Trophoblast cell (in vitro differentiated cells and primary cell): ENCODE measurements around the gene TBPL2.

Source experiments
- DNase-seq, 2 donors: peaks; one replicate each; pipeline ENCODE4 v3.0.0-alpha.2; 2016
- H2AFZ ChIP-seq: 2 replicates; pipeline ENCODE4 v1.6.1; 2013; ENCODE audit warnings: low read length, moderate library complexity, mild to moderate bottlenecking; ENCODE audit not compliant: insufficient read depth, poor library complexity
- H2AK5ac ChIP-seq: 2 replicates; pipeline ENCODE4 v1.6.1; 2013; ENCODE audit warnings: mild to moderate bottlenecking, low read length
- H2BK120ac ChIP-seq: 2 replicates; pipeline ENCODE4 v1.6.1; 2013; ENCODE audit warnings: low read length, mild to moderate bottlenecking, moderate library complexity; ENCODE audit not compliant: insufficient read depth, poor library complexity
- H2BK12ac ChIP-seq: 2 replicates; pipeline ENCODE4 v1.6.1; 2013; ENCODE audit warnings: mild to moderate bottlenecking, low read length, moderate library complexity
- H2BK5ac ChIP-seq: 2 replicates; pipeline ENCODE4 v1.6.1; 2013; ENCODE audit warnings: low read length, low read depth, moderate library complexity, mild to moderate bottlenecking; ENCODE audit not compliant: poor library complexity
- H3K14ac ChIP-seq: 2 replicates; pipeline ENCODE4 v1.6.1; 2013; ENCODE audit warnings: mild to moderate bottlenecking, low read length
- H3K18ac ChIP-seq: 2 replicates; pipeline ENCODE4 v1.6.1; 2013; ENCODE audit warnings: mild to moderate bottlenecking, low read length
- H3K23ac ChIP-seq: 2 replicates; pipeline ENCODE4 v1.6.1; 2013; ENCODE audit warnings: low read length
- H3K27ac ChIP-seq: 2 replicates; pipeline ENCODE4 v1.5.1; 2013; ENCODE audit warnings: low read depth, mild to moderate bottlenecking, inconsistent platforms, low read length, moderate library complexity
- H3K27me3 ChIP-seq: 2 replicates; pipeline ENCODE4 v1.6.1; 2013; ENCODE audit warnings: inconsistent platforms, mild to moderate bottlenecking, low read length, moderate library complexity; ENCODE audit not compliant: insufficient read depth
- H3K36me3 ChIP-seq, 2 experiments: 1 replicate in 1 of 2; 2 replicates in 1 of 2; pipeline ENCODE4 v1.6.1; 2013; ENCODE audit warnings: low read length in 2 of 2, mild to moderate bottlenecking in 2 of 2, moderate library complexity in 1 of 2; ENCODE audit not compliant: insufficient read depth in 2 of 2, control insufficient read depth in 1 of 2
- H3K4ac ChIP-seq: 2 replicates; pipeline ENCODE4 v1.6.1; 2013; ENCODE audit warnings: low read depth, mild to moderate bottlenecking, low read length, moderate library complexity
- H3K4me1 ChIP-seq, 2 experiments: 1 replicate in 1 of 2; 2 replicates in 1 of 2; pipeline ENCODE4 v1.6.1; 2013; ENCODE audit warnings: low read length in 2 of 2, mild to moderate bottlenecking in 2 of 2, moderate library complexity in 1 of 2; ENCODE audit not compliant: insufficient read depth in 2 of 2, control insufficient read depth in 1 of 2
- H3K4me2 ChIP-seq: 2 replicates; pipeline ENCODE4 v1.6.1; 2013; ENCODE audit warnings: inconsistent platforms, mild to moderate bottlenecking, low read length, moderate library complexity
- H3K4me3 ChIP-seq: 2 replicates; pipeline ENCODE4 v1.5.1; 2013; ENCODE audit warnings: mild to moderate bottlenecking, low read depth, low read length, inconsistent platforms
- H3K79me1 ChIP-seq: one replicate; pipeline ENCODE4 v1.6.1; 2013; ENCODE audit warnings: low read length
- H3K79me2 ChIP-seq: 2 replicates; pipeline ENCODE4 v1.6.1; 2013; ENCODE audit warnings: low read length, mild to moderate bottlenecking; ENCODE audit not compliant: control insufficient read depth, insufficient read depth, poor library complexity
- H3K9ac ChIP-seq: 2 replicates; pipeline ENCODE4 v1.6.1; 2013; ENCODE audit warnings: mild to moderate bottlenecking, low read length
- H3K9me3 ChIP-seq: 2 replicates; pipeline ENCODE4 v1.6.1; 2013; ENCODE audit warnings: low read depth, mild to moderate bottlenecking, control low read depth, inconsistent platforms, low read length; ENCODE audit not compliant: insufficient read depth
- H4K12ac ChIP-seq: 2 replicates; pipeline ENCODE4 v1.6.1; 2013; ENCODE audit warnings: low read depth, mild to moderate bottlenecking, low read length, moderate library complexity
- H4K8ac ChIP-seq: 2 replicates; pipeline ENCODE4 v1.6.1; 2013; ENCODE audit warnings: low read depth, mild to moderate bottlenecking, low read length, moderate library complexity
- H4K91ac ChIP-seq: one replicate; pipeline ENCODE4 v1.6.1; 2013; ENCODE audit warnings: low read depth, mild to moderate bottlenecking, low read length, moderate library complexity
- WGBS: extraction: QIAGEN DNeasy Blood & Tissue Kit; methylation state at CpG from one replicate; pipeline ENCODE4 v1.1.7; 2013; ENCODE audit warnings: missing lambda C conversion rate; ENCODE audit not compliant: insufficient read length, insufficient coverage; ENCODE audit errors: extremely low coverage; 5-methylcytosine and 5-hydroxymethylcytosine counted together

TBPL2 gene

GRCh38 chr14:55432628-55433027, 7.8 kb downstream of the TBPL2 start:
- H2BK120ac ChIP-seq: no peak overlapping the region
- no peak overlapping the region for H3K4ac ChIP-seq
- DNase-seq: peak; percentile 35 to 85
- H4K12ac ChIP-seq: no peak overlapping the region
- no peak overlapping the region for H3K4me2 ChIP-seq
- no peak overlapping the region for H3K27ac ChIP-seq
- H2AK5ac ChIP-seq: no peak overlapping the region
- no peak overlapping the region for H3K18ac ChIP-seq
- no peaks in the 10 kb centered on the region for H3K27me3 ChIP-seq
- H3K4me3 ChIP-seq: no peak overlapping the region
- H3K9ac ChIP-seq: no peak overlapping the region
- H3K36me3 ChIP-seq: no peaks in the 10 kb centered on the region
- H2BK12ac ChIP-seq: no peak overlapping the region
- H3K23ac ChIP-seq: no peak overlapping the region
- H3K79me2 ChIP-seq: no peaks in the 10 kb centered on the region
- H3K9me3 ChIP-seq: no peaks in the 10 kb centered on the region
- no peak overlapping the region for H4K91ac ChIP-seq
- peaks cover 0 to 2% of the 10 kb centered on the region in 2 experiments for H3K4me1 ChIP-seq
- H4K8ac ChIP-seq: no peak overlapping the region
- no peaks in the 10 kb centered on the region for H3K79me1 ChIP-seq
- no CpG with 5 or more reads among the region's 3 CpGs for WGBS
- no peak overlapping the region for H2BK5ac ChIP-seq
- no peak overlapping the region for H2AFZ ChIP-seq
- H3K14ac ChIP-seq: no peak overlapping the region

GRCh38 chr14:55430024-55430690, 10.3 kb downstream of the TBPL2 start:
- H3K14ac ChIP-seq: no peak overlapping the region
- no peak overlapping the region for H3K4ac ChIP-seq
- H3K4me1 ChIP-seq: peaks cover 0 to 4% of the 10 kb centered on the region in 2 experiments
- no peak overlapping the region for H2BK5ac ChIP-seq
- no peak overlapping the region for H2AK5ac ChIP-seq
- H3K79me2 ChIP-seq: no peaks in the 10 kb centered on the region
- no peaks in the 10 kb centered on the region for H3K27me3 ChIP-seq
- H3K23ac ChIP-seq: no peak overlapping the region
- H2AFZ ChIP-seq: no peak overlapping the region
- H2BK120ac ChIP-seq: no peak overlapping the region
- no peak overlapping the region for H4K8ac ChIP-seq
- no peak overlapping the region for H3K27ac ChIP-seq
- H4K12ac ChIP-seq: no peak overlapping the region
- no peak overlapping the region for H3K4me2 ChIP-seq
- no peaks in the 10 kb centered on the region for H3K9me3 ChIP-seq
- no peak overlapping the region for H3K9ac ChIP-seq
- H3K18ac ChIP-seq: no peak overlapping the region
- no peak overlapping the region for H2BK12ac ChIP-seq
- no peak overlapping the region for H4K91ac ChIP-seq
- peak; percentile 36 to 63 for DNase-seq
- no CpG with 5 or more reads among the region's 1 CpG for WGBS
- no peaks in the 10 kb centered on the region for H3K79me1 ChIP-seq
- no peak overlapping the region for H3K4me3 ChIP-seq
- H3K36me3 ChIP-seq: no peaks in the 10 kb centered on the region

GRCh38 chr14:55427439-55427838, 13.0 kb downstream of the TBPL2 start:
- no peak overlapping the region for H2BK12ac ChIP-seq

GRCh38 chr14:55426891-55427290, 13.5 kb downstream of the TBPL2 start:
- DNase-seq: peak; percentile 56 to 75
- no CpG with 5 or more reads among the region's 4 CpGs for whole genome bisulfite sequencing
- Histone ChIP-seq H4K91ac (no peak overlapping the region), H3K9ac (no peak overlapping the region), H3K27ac (no peak overlapping the region), H2AFZ (no peak overlapping the region), H3K4ac (no peak overlapping the region), H3K27me3 (no peaks in the 10 kb centered on the region), H3K14ac (no peak overlapping the region), H3K4me2 (no peak overlapping the region), H3K18ac (no peak overlapping the region), H3K79me1 (no peaks in the 10 kb centered on the region), H2BK120ac (no peak overlapping the region), H3K23ac (no peak overlapping the region), H2AK5ac (no peak overlapping the region), H2BK5ac (no peak overlapping the region), H2BK12ac (no peak overlapping the region), H3K9me3 (no peaks in the 10 kb centered on the region), H3K36me3 (no peaks in the 10 kb centered on the region), H3K4me3 (no peak overlapping the region), H3K4me1 (peaks cover 0 to 4% of the 10 kb centered on the region in 2 experiments), H4K12ac (no peak overlapping the region), H4K8ac (no peak overlapping the region), H3K79me2 (no peaks in the 10 kb centered on the region)

More at GRCh38 chr14:55427439-55427838, 13.0 kb downstream of the TBPL2 start:
- no peak overlapping the region for H2AFZ ChIP-seq
- no peak overlapping the region for H4K12ac ChIP-seq
- peaks cover 0 to 4% of the 10 kb centered on the region in 2 experiments for H3K4me1 ChIP-seq
- H4K91ac ChIP-seq: no peak overlapping the region
- no peak overlapping the region for H3K9ac ChIP-seq
- no peak overlapping the region for H2BK5ac ChIP-seq
- no peak overlapping the region for H3K23ac ChIP-seq
- no peaks in the 10 kb centered on the region for H3K36me3 ChIP-seq
- no peaks in the 10 kb centered on the region for H3K79me2 ChIP-seq
- H3K14ac ChIP-seq: no peak overlapping the region
- H3K4me3 ChIP-seq: no peak overlapping the region
- no peak overlapping the region for H2BK120ac ChIP-seq
- no peaks in the 10 kb centered on the region for H3K79me1 ChIP-seq
- no peaks in the 10 kb centered on the region for H3K27me3 ChIP-seq
- H2AK5ac ChIP-seq: no peak overlapping the region
- peak; percentile 96 to 98 for DNase-seq
- no peak overlapping the region for H3K18ac ChIP-seq
- H3K9me3 ChIP-seq: no peaks in the 10 kb centered on the region
- H3K27ac ChIP-seq: no peak overlapping the region
- no peak overlapping the region for H3K4ac ChIP-seq
- H3K4me2 ChIP-seq: no peak overlapping the region
- WGBS: no CpG with 5 or more reads among the region's 7 CpGs
- H4K8ac ChIP-seq: no peak overlapping the region
